ENCODE results near the gene NCKAP5.
"Not testable (repeated sequence)": the region's sequence is repeated elsewhere in the genome, so short reads cannot be mapped to it uniquely, and the experiment has no call there.

NCKAP5 gene

GRCh38 chr2:132720393-132720792 lies 847.9 kb downstream of the NCKAP5 start:
- no peak for DNase-seq (ENCODE audit: low read depth in 2 of 2)

GRCh38 chr2:132719480-132719879 lies 848.8 kb downstream of the NCKAP5 start:
- no peak for DNase-seq (ENCODE audit: low read depth in 2 of 2)

GRCh38 chr2:132716954-132717353 lies 851.3 kb downstream of the NCKAP5 start:
- no peak for DNase-seq (ENCODE audit: low read depth in 2 of 2)

GRCh38 chr2:132715386-132716351 lies 852.6 kb downstream of the NCKAP5 start:
- no peak for DNase-seq (ENCODE audit: low read depth in 2 of 2)

GRCh38 chr2:132703396-132703795 lies 864.9 kb downstream of the NCKAP5 start:
- DNase-seq (ENCODE audit: low read depth in 2 of 2), result no peak

GRCh38 chr2:132701810-132702209 lies 866.5 kb downstream of the NCKAP5 start:
- DNase-seq (ENCODE audit: low read depth in 2 of 2), result no peak

- DNase-seq (ENCODE audit: low read depth in 2 of 2), result not testable (repeated sequence)
These were observed 868.5 kb downstream of the NCKAP5 start for GRCh38 chr2:132699802-132700201.

- not testable (repeated sequence) for DNase-seq (ENCODE audit: low read depth in 2 of 2)
These were observed 869.9 kb downstream of the NCKAP5 start for GRCh38 chr2:132698347-132698746.

- no peak for DNase-seq (ENCODE audit: low read depth in 2 of 2)
These were observed 870.6 kb downstream of the NCKAP5 start for GRCh38 chr2:132697556-132698205.

- no peak for DNase-seq (ENCODE audit: low read depth in 2 of 2)
These were observed 875.4 kb downstream of the NCKAP5 start for GRCh38 chr2:132692816-132693215.

GRCh38 chr2:132691556-132691955 lies 876.7 kb downstream of the NCKAP5 start:
- no peak for DNase-seq (ENCODE audit: low read depth in 2 of 2)

- no peak for DNase-seq (ENCODE audit: low read depth in 2 of 2)
These were observed 877.5 kb downstream of the NCKAP5 start for GRCh38 chr2:132690664-132691303.

- DNase-seq (ENCODE audit: low read depth in 2 of 2), result no peak
These were observed 886.5 kb downstream of the NCKAP5 start for GRCh38 chr2:132681766-132682165.

GRCh38 chr2:132680544-132680943 lies 887.7 kb downstream of the NCKAP5 start:
- no peak for DNase-seq (ENCODE audit: low read depth in 2 of 2)

GRCh38 chr2:132678483-132678882 lies 889.8 kb downstream of the NCKAP5 start:
- no peak for DNase-seq (ENCODE audit: low read depth in 2 of 2)

GRCh38 chr2:132677661-132678060 lies 890.6 kb downstream of the NCKAP5 start:
- no peak for DNase-seq (ENCODE audit: low read depth in 2 of 2)

- DNase-seq (ENCODE audit: low read depth in 2 of 2), result no peak
These were observed 891.3 kb downstream of the NCKAP5 start for GRCh38 chr2:132676999-132677398.

- no peak for DNase-seq (ENCODE audit: low read depth in 2 of 2)
These were observed 897.0 kb downstream of the NCKAP5 start for GRCh38 chr2:132671151-132671835.

- DNase-seq (ENCODE audit: low read depth in 2 of 2), result no peak
These were observed 897.6 kb downstream of the NCKAP5 start for GRCh38 chr2:132670496-132671150.

- no peak for DNase-seq (ENCODE audit: low read depth in 2 of 2)
These were observed 898.3 kb downstream of the NCKAP5 start, which contains the start of gene LYPD1 for GRCh38 chr2:132669908-132670495. Gene LYPD1, minus strand, starts transcription at chr2:132670205. Its CDS starts 273 bp downstream, at chr2:132669932.

Data from stimulated activated CD8-positive, alpha-beta memory T cell treated with anti-CD3 and anti-CD28 coated beads, Interleukin-15, amount 100 ng/mL, for 48 hours (primary cell).